Gastrocnemius medialis (tissue), 4 donors: Measurements from ENCODE around the gene NRG3.

Experiments
- CTCF ChIP-seq, 5 experiments: fragments of 450-650 bp in 3 of 5; fragments of 200-600 bp in 2 of 5; sonication (generic) in 2 of 5; IDR thresholded peaks in 4 of 5; conservative IDR thresholded peaks in 1 of 5; 1 replicate in 4 of 5; 2 replicates in 1 of 5; pipeline ENCODE4 v1.5.1; 2016 to 2019; ENCODE audit warnings: antibody characterized with exemption in 5 of 5, mild to moderate bottlenecking in 3 of 5, moderate library complexity in 3 of 5
- POLR2A ChIP-seq, 2 donors: fragments of 450-650 bp; IDR thresholded peaks; one replicate each; pipeline ENCODE4 v1.6.1; 2017; ENCODE audit warnings: antibody characterized with exemption in 2 of 2, mild to moderate bottlenecking in 2 of 2, moderate library complexity in 2 of 2

GRCh38 chr10:82736305-82736704 is 861.3 kb downstream of the NRG3 start:
- TF ChIP-seq CTCF (IDR thresholded peaks at IDR 0.05 in 4 of 5, conservative IDR thresholded peaks at IDR 0.05 in 1 of 5) (no peak), POLR2A (IDR thresholded peaks at IDR 0.05) (no peak)
